Omental fat pad (tissue), 4 donors: ENCODE data around the gene MICAL2. TPM values are rescaled to one million over a fixed set of nuclear protein-coding genes. Genes with fewer than 3 reads are reported as not detected.

ENCODE experiments used
- ATAC-seq: fragments of 150-250 bp; one replicate; pipeline ENCODE4 v1.9.1; 2016; ENCODE audit warnings: mild to moderate bottlenecking, moderate library complexity; ENCODE audit not compliant: low FRiP score
- DNase-seq: peaks from one replicate; pipeline ENCODE4 v3.0.0-alpha.2; 2019; ENCODE audit warnings: low spot score
- total RNA-seq, 4 donors: library from RNA; depleted of rRNA; stranded (reverse); fragments of >200 nt; gene quantifications; one replicate each; pipeline ENCODE4 v1.1.0, GENCODE V29; 2016
- TF ChIP-seq, protein P1 (sequence below), 3 donors: fragments of 450-650 bp; IDR thresholded peaks; one replicate each; pipeline ENCODE4 v1.5.1; 2016 to 2017; ENCODE audit warnings: antibody characterized with exemption in 3 of 3, mild to moderate bottlenecking in 3 of 3, moderate library complexity in 2 of 3

Gene MICAL2
- total RNA-seq, 4 donors from 2014 or later: 34.3 to 143 (median 57.0) TPM

DNA sequence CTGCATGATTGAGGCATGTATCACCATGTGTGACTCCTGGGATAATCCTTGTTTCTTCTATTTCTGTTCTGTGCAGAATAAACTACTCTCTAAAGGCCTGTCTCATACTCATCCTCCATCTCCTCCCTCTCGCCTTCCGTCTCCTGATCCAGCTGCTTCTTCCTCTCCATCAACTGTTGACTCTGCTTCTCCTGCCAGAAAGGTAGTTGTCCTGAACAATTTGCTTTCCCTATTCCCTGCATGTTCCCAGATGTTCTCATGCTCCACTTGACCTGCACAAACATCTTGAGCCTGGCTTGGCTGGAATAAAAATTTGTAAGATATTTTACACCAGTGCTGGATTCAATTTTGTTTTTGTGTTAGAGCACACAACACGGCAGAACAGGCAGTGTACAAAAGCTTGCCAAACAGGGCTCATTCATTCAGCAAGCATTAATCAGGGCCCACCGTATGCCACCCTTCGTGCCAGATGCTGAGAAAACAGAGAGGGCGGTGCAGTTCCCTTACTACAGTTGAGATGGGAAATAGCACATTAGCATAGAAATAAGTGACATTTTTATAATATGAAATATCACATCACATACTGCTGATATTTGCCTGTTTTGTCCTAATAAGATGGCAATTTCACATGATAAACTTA is 133.6 kb downstream of the MICAL2 start:
- ATAC-seq: no peak

DNA sequence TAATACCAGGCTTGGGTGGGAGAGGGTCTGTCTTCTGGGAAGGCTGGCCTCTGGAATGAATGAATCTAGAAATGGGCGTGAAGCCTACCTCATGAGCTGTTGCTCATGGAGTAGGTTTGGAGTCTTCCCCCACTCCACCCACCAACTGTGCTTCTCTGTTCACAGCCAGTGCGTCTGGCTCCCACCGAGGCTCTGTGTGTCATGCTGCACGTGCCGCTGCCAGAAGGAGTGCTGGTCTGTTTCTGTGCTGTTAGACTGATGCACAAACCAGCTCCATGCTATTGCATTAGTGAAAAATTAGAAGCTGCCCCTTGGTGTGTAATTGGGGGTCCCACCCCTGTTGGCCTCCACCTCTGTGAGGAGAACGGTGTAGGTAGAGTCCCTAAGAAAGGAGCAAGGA is 134.7 kb downstream of the MICAL2 start:
- ATAC-seq (no peak), DNase-seq (no peak)
- TF ChIP-seq, protein P1, sequence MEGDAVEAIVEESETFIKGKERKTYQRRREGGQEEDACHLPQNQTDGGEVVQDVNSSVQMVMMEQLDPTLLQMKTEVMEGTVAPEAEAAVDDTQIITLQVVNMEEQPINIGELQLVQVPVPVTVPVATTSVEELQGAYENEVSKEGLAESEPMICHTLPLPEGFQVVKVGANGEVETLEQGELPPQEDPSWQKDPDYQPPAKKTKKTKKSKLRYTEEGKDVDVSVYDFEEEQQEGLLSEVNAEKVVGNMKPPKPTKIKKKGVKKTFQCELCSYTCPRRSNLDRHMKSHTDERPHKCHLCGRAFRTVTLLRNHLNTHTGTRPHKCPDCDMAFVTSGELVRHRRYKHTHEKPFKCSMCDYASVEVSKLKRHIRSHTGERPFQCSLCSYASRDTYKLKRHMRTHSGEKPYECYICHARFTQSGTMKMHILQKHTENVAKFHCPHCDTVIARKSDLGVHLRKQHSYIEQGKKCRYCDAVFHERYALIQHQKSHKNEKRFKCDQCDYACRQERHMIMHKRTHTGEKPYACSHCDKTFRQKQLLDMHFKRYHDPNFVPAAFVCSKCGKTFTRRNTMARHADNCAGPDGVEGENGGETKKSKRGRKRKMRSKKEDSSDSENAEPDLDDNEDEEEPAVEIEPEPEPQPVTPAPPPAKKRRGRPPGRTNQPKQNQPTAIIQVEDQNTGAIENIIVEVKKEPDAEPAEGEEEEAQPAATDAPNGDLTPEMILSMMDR (IDR thresholded peaks at IDR 0.05): no peak

More for the DNA sequence above, 133.6 kb downstream of the MICAL2 start:
- TF ChIP-seq, protein P1 (IDR thresholded peaks at IDR 0.05): no peak
- DNase-seq: no peak

DNA sequence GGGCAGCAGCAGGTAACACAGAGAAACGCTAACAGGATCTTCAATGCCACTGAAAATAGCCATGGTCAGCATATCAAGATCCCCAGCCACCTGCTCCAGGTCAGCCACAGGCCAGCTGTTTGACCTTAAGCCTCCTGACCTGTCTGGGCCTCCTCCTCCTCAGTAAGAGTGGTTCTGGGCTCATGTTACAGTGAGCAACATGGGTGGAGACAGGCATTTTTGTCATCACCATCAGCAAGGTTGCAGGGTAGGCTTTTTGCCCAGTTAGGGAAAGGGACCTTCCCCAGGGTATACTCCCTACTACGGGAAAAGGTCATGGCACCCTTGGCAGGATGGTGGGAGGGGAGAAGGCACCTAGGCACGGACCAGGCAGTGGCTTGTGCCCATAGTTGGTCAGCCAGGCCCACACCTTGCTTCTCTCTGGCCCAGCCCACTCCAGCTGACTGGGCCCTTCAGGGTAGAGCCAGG is 135.2 kb downstream of the MICAL2 start:
- ATAC-seq (peak; percentile 45), DNase-seq (no peak)
- TF ChIP-seq, protein P1 (IDR thresholded peaks at IDR 0.05): no peak

DNA sequence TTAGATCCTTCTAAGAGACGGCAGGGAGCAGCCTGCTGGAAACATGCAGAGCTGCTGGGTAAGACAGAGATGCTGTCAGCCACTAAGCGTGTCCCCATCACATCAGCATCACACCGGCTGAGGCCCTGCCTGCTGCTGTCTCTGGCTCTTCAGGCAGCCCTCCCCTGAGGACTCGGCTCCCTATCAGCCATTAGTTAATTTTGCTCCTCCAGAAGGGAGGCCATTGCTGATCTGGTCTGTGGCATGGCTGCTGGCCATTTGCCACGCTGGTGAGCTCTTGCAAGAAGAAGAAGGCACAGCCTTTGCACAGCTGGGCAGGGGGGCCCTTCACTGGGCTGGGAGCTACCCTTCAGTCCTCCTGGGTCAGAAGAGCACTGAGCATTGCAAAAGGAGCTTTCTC is 135.8 kb downstream of the MICAL2 start:
- DNase-seq (no peak), ATAC-seq (no peak)
- TF ChIP-seq, protein P1 (IDR thresholded peaks at IDR 0.05): no peak

DNA sequence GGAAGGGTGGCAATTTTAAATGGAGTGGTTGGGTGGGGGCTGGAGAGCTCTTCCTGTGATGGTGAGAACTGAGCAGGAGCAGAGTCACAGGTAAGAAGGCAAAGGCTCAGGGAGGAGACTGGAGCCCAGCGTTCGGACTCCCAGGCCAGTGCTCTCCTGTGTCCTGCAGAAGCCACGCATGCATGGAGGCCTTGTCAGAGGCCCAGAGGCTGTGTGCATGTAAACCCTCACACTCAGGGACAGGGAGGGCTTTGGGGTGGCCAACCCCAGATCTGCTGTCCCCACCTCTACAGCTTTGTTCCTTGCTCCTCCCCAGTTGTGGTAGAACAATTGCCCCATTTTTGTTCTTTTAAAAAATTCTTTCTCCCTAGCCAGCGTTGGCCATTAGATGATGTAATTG is 136.6 kb downstream of the MICAL2 start:
- DNase-seq (no peak), ATAC-seq (no peak)
- TF ChIP-seq, protein P1 (IDR thresholded peaks at IDR 0.05): no peak

DNA sequence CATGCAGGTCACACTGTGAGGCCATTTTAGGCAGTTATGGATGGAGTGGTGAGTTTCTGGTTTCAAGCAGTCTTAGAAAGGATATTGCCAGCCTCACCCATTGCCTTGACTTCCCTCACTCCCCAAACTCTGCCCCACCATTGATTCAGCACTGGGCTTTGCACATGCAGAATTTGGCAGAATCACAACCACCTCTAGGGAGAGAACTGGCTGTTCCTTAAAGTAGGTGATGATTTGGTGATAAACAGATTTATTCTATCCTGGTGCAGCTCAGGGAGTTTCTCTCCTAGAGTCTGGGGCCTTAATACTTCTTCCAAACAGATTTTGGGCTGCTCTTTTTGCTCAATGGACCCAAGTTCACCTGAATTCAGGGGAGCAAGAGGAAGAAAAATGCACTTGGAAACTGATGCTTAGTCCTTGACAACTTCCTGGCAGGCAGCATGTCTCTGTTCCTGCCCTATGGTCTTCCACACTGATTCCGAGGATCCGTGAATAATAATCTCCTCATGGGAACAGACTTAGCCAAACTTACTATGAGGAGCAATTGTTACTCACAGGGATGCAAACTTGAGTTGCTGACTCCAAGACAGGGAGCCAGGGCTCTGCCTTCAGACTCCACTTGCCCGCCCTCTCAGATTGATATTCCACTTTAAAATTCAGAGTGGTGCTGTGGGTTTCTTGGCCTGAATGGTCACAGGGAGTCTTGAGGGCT is 137.3 kb downstream of the MICAL2 start:
- ATAC-seq (no peak), DNase-seq (no peak)
- TF ChIP-seq, protein P1 (IDR thresholded peaks at IDR 0.05): no peak

DNA sequence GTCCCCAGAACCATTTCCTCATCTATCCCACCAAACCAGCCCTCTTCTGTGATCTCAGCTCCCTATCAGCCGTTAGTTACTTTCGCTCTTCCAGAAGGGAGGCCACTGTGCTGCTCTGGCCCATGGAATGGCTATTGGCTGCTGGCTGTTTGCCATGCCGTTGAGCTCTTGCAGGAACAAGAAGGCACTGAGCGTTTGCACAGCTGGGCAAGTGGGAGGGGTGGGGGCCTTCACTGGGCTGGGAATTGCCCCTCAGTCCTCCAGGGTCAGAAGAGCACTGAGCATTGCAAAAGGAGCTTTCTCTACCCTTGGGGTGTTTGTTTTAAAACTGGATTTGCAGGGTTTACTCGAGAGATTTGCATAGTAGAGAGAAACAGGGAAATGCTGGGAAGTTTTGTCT is 137.9 kb downstream of the MICAL2 start:
- TF ChIP-seq, protein P1 (IDR thresholded peaks at IDR 0.05): no peak
- DNase-seq (no peak), ATAC-seq (no peak)
